HG03064 (cell line): ENCODE measurements around the gene MPDZ.
"Not testable (repeated sequence)": the region's sequence is repeated elsewhere in the genome, so short reads cannot be mapped to it uniquely, and the experiment has no call there.

Experiments used
- ATAC-seq: cut with Tn5 transposase; IDR thresholded peaks from one replicate; pipeline ENCODE4 v1.9.1; 2021; ENCODE audit warnings: low read depth; ENCODE audit not compliant: unreplicated experiment

MPDZ gene

GRCh38 chr9:13266167-13266566 lies 13.3 kb downstream of the MPDZ start:
- no peak for ATAC-seq

- ATAC-seq = no peak
These were observed 14.7 kb downstream of the MPDZ start for GRCh38 chr9:13264788-13265187.

- ATAC-seq = no peak
These were observed 16.0 kb downstream of the MPDZ start for GRCh38 chr9:13263511-13263910.

- ATAC-seq = no peak
These were observed 26.6 kb downstream of the MPDZ start for GRCh38 chr9:13252852-13253251.

- no peak for ATAC-seq
These were observed 35.3 kb downstream of the MPDZ start for GRCh38 chr9:13244181-13244580.

GRCh38 chr9:13241283-13241682 lies 38.2 kb downstream of the MPDZ start:
- ATAC-seq = no peak

GRCh38 chr9:13239660-13240059 lies 39.8 kb downstream of the MPDZ start:
- no peak for ATAC-seq

GRCh38 chr9:13239208-13239607 lies 40.3 kb downstream of the MPDZ start:
- no peak for ATAC-seq

- no peak for ATAC-seq
These were observed 44.6 kb downstream of the MPDZ start for GRCh38 chr9:13234932-13235331.

GRCh38 chr9:13228431-13228830 lies 51.1 kb downstream of the MPDZ start:
- ATAC-seq = no peak

GRCh38 chr9:13224366-13224765 lies 55.1 kb downstream of the MPDZ start:
- no peak for ATAC-seq

- not testable (repeated sequence) for ATAC-seq
These were observed 56.8 kb downstream of the MPDZ start for GRCh38 chr9:13222733-13223132.

GRCh38 chr9:13221741-13222140 lies 57.8 kb downstream of the MPDZ start:
- no peak for ATAC-seq

GRCh38 chr9:13220837-13221236 lies 58.7 kb downstream of the MPDZ start:
- ATAC-seq = no peak

GRCh38 chr9:13215791-13216554 lies 63.5 kb downstream of the MPDZ start:
- no peak for ATAC-seq

GRCh38 chr9:13213998-13214397 lies 65.5 kb downstream of the MPDZ start:
- ATAC-seq = no peak

GRCh38 chr9:13213337-13213736 lies 66.2 kb downstream of the MPDZ start:
- ATAC-seq = no peak

GRCh38 chr9:13210306-13210705 lies 69.2 kb downstream of the MPDZ start:
- ATAC-seq = no peak

GRCh38 chr9:13209498-13209897 lies 70.0 kb downstream of the MPDZ start:
- ATAC-seq = no peak

GRCh38 chr9:13205824-13206223 lies 73.7 kb downstream of the MPDZ start:
- no peak for ATAC-seq

GRCh38 chr9:13190040-13190439 lies 89.5 kb downstream of the MPDZ start:
- ATAC-seq = no peak

- ATAC-seq = no peak
These were observed 90.1 kb downstream of the MPDZ start for GRCh38 chr9:13189362-13189761.

GRCh38 chr9:13186774-13187173 lies 92.7 kb downstream of the MPDZ start:
- no peak for ATAC-seq
